Stimulated activated CD4-positive, alpha-beta T cell treated with anti-CD3 and anti-CD28 coated beads, TNF-alpha, amount 100 ng/mL, for 1 hour (primary cell): ENCODE measurements around the gene MYO1A.
"Not testable (repeated sequence)": the region's sequence is repeated elsewhere in the genome, so short reads cannot be mapped to it uniquely, and the experiment has no call there.

Experiments used
- DNase-seq, 3 donors: peaks; one replicate each; pipeline ENCODE4 v3.0.0-alpha.2; 2020; ENCODE audit warnings: low read depth in 3 of 3, low spot score in 1 of 3

Gene MYO1A

DNA sequence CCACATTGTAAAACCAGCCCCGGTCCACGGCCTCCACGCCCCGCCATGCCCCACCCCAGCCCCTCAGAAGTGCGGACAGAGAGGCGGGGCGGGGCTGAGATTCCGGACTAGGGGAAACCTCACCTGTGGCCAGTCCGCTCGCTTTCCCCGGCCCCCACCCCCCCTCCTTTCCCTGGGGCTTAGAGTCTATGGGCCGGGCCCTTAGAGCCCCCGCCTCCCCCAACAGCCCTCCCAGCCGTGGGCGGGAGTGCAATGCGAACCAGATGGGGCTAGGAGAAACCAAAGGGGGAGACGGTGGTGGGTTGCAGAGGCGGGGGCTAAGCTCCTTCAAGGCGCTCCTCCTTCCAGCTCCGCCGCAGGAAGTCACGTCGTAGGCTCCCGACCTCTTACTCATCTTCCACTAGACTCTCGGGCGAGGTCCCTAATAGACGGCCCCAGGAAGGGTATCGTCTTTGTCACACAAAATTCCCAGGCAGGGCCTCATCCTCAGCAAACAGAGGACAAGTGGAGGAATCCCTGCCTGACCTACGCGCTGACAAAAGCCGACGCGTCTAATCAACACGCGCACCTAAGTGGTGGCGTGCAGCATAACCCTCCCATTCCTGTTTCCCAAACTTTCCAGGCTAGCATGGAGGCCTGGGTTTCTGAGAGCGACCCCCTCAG is 37.9 kb upstream of the MYO1A start:
- peak; percentile 45 to 66 (median 58) for DNase-seq

DNA sequence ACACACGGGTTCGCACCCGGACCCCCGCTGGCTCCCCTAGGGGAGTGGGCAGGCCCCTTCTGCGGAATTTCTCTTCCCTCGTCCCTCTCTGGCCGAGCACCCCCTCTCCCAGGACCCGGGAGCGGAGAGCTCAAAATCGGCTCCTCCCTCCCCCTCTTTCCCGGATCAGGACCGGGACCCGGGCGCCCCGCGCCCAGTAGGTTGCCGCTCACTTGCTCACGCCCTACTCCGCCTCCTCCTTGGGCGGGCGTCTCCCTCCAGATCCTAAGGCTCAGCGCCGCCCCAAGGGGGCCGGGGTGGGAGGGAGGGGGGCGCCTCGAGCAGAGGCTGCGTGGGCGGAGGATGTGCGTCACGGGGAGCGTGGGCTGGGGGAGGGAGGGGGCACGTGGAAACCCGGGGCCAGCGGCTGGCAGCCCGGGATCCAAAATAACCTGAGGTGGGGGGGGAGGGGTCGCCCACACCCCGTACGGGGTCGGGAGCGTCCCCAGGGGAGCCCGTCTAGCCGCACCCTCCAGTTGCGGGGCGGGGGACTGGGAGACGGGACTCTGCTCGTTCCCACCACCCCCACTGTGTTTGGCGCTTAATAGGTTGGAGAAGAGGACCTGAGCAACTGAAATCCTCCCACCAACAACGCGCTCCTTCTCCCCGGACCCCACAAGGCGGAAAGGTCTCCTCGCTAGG is 37.2 kb upstream of the MYO1A start:
- DNase-seq = peak; percentile 85 to 95 (median 90)

DNA sequence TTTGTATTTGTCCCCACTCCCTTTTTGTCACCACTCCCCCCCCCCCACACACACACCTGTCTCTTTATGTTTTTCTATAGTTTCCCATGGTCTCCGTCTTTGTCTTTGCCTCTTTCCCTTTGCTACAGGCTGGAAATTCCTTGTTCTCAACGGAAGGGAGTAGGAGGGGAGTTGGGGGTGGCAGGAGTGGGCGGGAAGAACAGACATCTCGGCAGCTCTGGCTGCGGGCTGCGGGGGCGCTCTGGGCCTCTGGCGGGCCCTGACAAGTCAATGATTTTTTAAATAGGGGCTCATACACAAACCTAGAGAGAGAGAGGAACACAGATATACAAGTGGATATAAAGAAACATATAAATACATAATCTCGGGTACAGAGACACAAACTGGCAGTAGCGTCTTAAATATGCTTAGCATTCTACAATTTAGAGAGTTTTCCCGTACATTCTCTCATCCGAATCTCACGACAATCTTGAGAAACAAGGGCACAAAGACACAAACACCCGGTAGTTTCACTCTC is 36.6 kb upstream of the MYO1A start:
- peak in 1 of 3 donors; percentile 52 for DNase-seq

DNA sequence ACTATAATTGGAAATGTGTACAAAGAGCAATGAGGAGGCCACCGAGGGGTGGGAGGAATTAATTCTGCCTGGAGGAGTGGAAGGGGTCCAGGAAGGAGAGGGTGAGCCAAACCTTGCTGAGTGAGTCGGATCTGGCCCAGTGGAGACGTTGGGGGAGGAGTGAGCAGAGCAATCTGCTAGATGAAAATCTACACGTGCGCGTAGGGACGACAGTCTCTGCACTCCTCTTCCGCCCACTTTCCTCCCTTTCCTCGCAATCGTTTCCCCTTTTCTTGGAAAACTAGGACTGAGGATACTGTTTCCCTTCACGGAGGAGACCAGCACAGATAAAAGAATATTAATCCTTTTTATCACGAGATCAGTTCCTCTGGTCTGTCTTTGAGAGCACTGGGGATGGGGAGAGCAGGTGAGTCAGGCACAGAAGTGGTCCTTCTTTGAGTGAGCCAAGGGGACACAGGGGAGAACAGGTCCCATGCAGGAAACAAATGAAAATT is 36.1 kb upstream of the MYO1A start:
- no peak for DNase-seq

DNA sequence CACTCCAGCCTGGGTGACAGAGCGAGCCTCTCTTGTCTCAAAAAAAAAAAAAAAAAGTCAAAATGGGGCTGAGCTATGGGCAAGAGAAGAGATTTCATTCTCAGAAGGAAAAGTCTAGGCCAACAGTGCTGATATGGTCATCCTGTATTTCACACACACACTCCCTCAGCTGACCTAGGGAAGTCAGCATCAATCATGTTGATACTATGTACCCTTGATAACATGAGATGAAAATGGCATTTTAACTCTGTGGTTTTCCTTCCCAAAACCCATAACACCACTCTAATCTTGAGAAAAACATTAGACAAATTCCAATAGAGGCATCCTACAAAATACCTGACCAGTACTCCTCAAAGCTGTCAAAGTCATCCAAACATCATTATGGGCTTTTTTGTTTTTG is 30.9 kb upstream of the MYO1A start:
- DNase-seq = no peak

DNA sequence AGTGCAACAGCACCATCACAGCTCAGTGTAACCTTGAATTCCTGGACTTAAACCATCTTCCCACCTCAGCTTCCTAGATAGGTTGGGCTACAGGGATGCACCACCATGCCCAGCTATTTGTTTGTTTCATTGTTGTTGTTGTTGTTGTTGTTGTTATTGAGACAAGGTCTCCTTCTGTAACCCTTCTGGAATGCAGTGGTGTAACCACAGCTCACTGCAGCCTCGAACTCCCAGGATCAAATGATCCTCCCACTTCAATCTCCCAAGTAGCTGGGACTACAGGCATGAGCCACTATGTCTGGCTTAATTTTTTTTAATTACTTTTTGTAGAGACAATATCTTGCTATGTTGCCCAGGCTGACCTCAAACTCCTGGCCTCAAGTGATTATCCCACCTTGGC is 29.9 kb upstream of the MYO1A start:
- DNase-seq = no peak

DNA sequence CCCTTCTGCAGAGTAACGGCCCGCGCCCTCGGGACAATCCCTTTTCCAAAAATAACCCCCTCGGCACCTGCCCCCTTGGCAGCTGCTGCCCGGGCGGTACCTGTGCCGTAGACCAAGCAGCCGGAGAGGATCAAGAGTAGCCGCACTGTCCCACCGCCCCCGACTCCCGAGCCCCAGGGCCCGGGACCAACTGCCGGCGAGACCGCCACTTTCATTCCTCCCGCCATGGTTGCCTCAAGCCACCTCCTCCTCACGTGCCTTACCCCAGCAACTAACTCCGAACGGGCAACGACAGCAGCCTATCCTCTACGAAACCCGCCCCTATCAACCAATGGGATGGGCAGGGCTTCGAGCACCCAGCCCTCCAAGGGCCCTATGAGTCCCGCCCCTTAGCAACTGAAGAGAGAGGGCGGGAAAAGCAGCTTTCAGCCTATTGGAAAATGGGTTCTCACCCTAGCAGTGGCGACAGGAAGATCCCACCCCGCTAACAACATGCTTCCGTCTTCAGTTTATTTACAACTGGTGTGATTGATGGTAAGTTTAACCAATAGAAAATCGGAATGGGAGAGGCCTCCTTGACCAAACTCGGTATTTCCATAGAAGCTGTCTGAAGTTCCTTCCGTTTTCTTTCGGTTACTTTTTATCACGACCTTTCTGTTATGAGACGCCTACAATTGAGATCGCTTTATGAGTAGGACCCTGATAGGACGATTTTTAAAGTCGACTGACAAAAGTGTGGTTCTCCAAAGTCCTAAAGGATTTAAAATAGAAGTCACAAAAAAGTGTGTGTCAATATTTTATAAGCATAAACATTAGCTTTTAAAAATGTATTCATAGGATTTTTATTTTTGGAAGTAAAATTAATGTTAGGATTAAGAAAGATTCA is 28.8 kb upstream of the MYO1A start, which contains the start of gene NEMP1:
TSS of gene NEMP1 (minus strand) at position 273 of the 886 bp plus-strand sequence. CDS start at position 227, 46 bp downstream.
- peak; percentile 74 to 92 (median 87) for DNase-seq

DNA sequence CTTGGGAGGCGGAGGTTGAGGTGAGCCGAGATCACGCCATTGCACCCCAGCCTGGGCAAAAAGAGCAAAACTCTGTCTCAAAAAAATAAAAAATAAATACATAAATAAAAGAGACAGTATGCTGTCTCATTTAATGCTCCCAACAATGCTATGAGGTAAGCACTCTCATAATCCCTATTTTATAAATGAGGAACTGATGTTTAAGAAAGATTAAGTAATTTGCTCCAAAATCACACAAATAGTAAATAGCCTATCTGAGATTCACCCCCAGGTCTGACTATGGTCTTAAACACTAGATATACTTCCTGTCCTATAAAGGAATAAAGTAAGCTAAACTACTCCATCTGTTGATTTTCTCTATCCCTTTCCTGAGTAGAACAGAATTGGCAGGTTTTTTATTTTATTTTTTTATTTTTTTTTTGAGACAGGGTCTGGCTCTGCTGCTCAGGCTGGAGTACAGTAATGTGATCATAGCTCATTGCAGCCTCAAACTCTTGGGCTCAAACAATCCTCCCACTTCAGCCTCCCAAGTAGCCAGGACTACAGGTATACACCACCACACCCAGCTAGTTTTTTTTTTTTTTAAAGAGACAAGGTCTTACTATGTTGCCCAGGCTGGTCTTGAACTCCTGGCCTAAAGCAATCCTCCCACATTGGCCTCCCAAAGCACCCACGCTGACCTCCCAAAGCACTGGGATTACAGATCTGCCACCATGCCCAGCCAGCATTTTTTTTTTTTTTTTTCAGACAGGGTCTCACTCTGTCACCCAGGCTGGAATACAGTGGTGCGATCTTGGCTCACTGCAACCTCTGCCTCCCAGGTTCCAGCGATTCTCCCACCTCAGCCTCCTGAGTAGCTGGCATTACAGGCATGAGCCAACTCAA is 23.9 kb upstream of the MYO1A start:
- not testable (repeated sequence) for DNase-seq

DNA sequence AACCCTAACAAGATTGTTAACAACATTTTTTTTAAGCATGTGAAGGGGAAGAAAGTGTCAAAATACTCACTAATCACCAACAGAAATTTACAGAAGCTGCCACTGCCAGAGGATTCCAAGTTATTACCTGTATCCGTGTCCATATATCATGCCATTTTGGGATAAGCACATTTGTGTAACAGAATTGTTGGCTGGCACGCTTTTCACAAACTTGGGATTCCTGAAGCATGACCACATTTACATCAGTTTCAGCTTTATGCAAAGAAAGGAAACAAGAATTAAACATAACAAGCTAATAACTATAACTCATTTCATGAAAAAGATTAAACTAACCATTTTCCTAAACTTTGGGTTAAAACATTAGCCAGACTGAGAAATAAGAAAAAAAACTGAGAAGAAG is 22.7 kb upstream of the MYO1A start:
- no peak for DNase-seq

DNA sequence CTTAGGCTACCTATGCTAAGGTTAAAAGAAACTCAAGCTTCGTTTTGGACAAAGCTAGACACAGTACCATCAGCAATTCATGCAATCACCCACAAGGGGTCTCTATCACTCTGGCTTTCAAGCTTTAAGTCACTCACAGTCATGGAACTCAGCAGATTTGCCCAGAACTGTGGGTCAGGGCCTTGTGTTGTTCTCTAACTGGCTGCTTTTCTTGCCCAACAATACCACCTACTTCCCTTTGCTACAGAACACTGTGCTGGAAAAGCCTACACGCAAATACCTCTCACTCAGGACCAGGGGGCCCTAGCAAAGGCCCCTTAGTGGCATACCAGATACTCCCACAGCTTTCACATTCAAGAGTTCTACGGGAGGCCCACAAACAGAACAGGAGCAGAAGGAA is 19.6 kb upstream of the MYO1A start:
- DNase-seq = no peak

DNA sequence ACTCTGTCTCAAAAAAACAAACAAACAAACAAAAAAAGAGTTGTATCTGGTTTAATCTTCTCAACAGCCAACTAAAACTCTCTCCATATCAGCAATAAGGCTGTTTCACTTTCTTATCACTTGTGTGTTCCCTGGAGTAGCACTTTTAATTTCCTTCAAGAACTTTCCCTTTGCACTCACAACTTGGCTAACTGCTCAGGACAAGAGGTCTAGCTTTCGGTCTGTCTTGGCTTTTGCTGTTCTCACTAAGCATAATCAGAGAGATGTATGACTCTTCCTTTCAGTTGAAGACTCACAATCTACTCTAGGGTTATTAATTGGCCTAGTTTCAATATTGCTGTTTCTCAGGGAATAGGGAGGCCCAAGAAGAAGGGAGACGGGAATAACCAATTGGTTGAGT is 16.3 kb upstream of the MYO1A start:
- no peak for DNase-seq

DNA sequence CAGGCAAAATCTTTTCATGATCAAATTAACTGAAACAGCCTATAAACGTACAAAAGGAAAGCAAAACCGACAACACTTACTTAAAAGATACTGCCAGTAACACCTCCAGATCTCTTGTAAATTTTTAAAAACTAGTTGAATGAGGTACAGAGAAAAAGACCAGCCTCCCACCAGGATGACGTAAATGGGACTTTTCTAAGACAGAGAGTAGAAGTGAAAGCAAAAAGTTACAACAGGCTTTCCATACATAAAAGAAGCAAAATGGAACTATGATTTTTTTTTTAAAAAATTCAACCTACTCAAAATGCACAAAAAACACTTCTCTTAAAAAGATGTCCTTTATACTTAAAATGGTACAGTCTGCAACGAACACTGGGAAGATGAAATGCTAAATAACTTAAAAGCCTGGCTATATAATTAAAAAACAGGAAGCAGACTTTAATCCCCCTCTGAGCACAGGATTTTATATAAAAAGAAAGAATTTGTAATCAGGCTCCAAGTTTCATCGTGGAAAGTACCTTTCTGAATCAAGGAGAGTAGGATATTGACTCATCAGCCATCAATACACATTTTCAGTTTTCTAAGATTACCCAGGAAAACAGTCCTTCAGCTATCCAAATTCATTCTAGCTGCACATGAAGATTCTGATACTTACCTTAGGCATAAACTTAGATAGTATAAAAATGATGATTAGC is 14.2 kb upstream of the MYO1A start:
- peak in 1 of 3 donors; percentile 5 for DNase-seq

DNA sequence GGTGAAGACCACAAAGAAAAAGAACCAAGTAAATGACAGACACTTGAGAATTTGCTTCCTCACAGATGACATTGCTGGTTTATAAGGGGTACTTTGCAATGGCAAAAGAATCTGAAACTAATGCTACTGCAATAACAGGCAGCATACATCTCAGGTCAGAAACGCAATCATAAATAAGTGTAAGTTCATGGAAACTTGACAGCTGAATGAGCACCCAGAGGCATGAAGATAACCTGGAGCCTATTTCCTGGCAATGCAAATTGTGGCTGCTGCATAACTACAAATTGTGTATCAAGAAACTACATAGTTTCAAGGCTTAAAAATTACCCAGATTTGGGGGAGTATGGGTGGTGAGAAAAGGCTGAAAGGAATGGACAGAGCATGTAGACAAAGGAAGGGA is 8.5 kb upstream of the MYO1A start:
- DNase-seq = no peak

DNA sequence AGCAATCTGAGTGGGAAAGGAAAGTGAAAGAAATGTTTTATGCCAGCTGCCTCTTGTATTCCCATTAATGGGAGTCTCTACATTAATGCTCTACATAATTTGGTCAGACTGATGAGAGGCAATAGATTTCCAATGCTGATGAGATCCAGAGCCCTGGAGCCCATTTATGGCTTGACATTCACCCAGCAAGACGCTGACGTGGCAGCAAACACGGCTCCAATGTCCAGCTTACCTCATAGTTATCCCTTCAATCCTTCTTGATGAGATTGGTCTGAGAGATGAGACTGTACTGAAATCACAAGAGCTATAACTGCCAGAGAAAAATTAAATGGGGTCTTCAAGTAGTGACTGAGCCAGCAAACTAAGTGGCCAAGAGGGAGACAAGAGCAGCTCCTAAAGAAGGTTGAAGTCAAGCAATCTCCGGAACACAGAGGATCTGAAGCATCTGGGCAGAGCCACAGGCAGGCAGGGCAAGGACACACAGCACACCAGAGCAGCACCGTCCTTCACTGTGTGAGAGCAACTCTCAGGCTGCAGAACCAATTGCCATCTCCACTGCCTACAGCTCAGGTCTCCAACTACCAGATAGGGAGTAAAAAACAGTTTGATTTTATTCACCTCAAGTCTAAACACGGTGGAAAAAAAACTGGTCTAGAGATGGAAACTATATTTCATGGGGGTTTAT is 7.3 kb upstream of the MYO1A start:
- no peak for DNase-seq

DNA sequence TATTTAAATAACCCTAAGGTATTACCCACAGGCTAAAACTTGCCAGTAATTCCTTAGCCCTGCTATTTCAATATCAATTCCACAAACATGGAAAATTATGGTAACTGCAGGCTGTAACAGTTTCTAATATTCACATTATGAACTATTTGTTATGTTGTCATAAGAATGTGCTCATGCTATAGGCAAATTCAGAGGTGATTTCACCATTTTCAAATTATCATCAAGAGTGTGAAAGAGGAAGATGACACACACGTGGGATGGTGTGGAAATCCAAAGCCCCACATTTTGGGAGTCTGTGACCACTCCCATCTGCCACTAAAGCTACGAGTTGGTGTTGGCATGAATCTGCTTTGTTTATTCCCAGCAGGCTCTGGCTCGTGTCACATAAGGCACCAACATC is 5.9 kb upstream of the MYO1A start:
- no peak for DNase-seq

DNA sequence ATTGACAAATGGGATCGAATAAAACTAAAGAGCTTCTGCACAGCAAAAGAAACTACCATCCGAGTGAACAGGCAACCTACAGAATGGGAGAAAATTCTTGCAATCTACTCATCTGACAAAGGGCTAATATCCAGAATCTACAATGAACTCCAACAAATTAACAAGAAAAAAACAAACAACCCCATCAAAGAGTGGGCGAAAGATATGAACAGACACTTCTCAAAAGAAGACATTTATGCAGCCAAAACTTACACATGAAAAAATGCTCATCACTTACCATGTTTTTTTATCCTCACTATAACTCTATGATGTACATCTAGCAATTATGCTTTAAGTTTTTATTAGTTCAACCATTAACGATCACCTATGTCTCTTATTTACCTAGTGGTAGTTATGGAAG is 4.0 kb upstream of the MYO1A start:
- DNase-seq = not testable (repeated sequence)

DNA sequence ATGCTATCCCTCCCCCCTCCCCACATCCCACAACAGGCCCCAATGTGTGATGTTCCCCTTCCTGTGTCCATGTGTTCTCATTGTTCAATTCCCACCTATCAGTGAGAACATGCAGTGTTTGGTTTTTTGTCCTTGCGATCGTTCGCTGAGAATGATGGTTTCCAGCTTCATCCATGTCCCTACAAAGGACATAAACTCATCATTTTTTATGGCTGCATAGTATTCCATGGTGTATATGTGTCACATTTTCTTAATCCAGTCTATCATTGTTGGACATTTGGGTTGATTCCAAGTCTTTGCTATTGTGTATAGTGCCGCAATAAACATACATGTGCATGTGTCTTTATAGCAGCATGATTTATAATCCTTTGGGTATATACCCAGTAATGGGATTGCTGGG is 3.2 kb upstream of the MYO1A start:
- DNase-seq = not testable (repeated sequence)

DNA sequence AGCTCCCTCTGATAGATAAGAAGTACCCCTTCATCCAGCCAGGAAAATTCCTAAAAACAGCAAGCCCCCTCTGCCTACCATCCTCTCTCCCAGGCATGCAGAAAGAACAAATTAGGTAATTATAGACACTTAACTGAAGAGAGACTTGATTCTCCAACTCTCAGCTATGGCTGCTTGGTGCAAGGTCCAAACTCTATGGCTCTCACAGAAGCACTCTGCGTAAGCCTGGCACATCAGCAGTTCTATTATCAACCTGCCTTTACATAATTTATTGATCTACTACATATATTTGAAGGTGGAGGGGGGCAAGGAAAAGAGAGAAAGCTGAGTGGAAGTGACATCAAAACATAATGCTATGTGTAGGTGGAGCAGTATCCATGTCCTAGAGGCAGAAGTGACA is 1.1 kb upstream of the MYO1A start:
- no peak for DNase-seq

DNA sequence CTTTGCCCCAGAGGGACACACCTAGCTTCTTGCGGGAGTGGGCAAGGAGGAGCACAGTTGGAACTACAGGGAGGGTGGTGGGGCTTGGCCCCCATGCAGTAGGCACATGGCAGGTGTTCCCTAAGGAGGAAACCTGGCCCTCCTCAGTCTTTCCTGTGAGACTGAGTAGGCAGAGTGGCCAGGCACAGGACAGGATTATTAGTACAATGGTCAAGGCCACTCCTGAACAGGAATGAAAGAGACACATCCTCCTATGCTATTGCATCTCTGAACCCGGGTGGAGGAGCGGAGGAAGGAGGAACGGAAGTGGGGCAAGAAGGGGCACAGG is 846 bp downstream of the MYO1A start:
- no peak for DNase-seq
